HG03575 (cell line): ENCODE data around the gene PRPH2.
"Not testable (repeated sequence)": the region's sequence is repeated elsewhere in the genome, so short reads cannot be mapped to it uniquely, and the experiment has no call there.

Source experiments
- ATAC-seq: cut with Tn5 transposase; IDR thresholded peaks from one replicate; pipeline ENCODE4 v1.9.1; 2021; ENCODE audit not compliant: unreplicated experiment, insufficient number of reproducible peaks, low FRiP score; ENCODE audit errors: extremely low read depth

PRPH2 gene

DNA sequence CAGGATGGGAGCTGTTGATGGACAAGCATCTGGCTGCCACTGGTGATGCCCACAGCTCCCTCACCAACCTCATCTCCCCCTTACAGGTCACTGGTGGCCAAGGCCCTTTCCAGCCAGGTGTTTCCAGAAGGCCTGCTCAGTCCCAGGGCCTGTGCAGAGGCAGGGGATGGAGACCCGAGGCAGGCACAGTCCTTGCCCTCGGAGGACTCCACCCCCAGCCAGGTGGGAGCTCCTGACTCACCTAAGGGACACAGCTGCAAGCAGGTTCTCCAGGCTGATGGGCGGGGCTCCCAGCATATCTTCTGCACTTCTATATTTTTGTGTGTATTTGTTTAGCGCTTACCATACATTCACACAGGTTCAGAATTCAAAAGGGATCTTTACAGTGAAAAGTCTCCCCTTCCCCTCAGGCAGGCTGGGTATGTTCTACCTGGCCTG, 17.4 kb downstream of the PRPH2 start:
- ATAC-seq, result no peak

DNA sequence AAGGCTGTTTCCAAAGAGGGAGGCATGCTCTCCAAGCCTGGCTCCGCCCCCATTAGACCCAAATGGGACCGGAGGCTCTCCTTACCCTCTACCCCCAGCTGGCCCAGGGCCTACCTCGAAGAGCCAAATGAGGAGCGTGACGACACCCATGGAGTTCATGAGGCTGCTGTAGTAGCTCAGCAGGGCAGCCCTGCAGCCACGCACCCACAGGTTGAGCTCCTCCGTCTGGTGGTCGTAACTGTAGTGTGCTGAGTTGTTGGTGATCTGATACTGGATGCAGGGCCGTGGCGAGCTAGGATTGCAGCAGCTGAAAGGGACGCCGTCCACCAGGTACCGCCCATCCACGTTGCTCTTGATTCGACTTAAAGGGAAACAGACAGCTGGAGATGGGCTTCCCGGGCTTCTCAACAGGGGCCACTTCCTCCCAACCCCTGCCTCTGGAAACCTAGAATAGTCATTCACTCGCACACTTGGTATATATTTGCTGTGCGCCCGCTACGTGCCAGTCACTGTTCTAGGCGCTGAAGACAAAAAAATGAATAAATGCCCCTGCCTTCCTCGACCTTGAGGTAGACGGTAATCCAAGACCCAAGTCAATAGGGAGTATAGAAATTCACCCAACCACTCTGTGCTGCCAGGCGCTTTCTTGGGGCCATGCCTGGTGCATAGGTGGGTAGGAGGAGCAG, 18.0 kb downstream of the PRPH2 start:
- no peak for ATAC-seq

- not testable (repeated sequence) for ATAC-seq
These were observed 19.6 kb downstream of the PRPH2 start for GRCh38 chr6:42702786-42703185.

- no peak for ATAC-seq
These were observed 20.2 kb downstream of the PRPH2 start for GRCh38 chr6:42702200-42702599.

- ATAC-seq, result no peak
These were observed 24.2 kb downstream of the PRPH2 start for GRCh38 chr6:42698217-42698616.

DNA sequence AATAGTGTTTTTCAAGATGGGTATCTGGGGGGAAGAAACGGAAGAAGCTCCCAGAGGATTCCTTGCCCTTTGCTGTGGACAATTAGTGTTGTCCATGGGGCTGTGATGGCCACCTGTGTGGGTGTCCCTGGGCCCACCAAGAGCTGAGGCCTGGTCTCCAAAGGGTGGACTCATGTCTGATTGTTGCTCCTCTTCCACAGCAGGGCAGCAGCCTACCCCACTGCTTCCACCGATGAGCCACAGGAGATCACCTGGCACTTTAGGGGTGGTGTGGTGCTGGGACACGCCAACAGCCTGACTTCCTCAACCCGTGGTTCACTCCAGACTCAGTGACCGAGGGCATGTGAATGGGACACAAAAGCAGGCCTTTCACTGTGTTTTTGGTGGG, 25.1 kb downstream of the PRPH2 start:
- no peak for ATAC-seq

DNA sequence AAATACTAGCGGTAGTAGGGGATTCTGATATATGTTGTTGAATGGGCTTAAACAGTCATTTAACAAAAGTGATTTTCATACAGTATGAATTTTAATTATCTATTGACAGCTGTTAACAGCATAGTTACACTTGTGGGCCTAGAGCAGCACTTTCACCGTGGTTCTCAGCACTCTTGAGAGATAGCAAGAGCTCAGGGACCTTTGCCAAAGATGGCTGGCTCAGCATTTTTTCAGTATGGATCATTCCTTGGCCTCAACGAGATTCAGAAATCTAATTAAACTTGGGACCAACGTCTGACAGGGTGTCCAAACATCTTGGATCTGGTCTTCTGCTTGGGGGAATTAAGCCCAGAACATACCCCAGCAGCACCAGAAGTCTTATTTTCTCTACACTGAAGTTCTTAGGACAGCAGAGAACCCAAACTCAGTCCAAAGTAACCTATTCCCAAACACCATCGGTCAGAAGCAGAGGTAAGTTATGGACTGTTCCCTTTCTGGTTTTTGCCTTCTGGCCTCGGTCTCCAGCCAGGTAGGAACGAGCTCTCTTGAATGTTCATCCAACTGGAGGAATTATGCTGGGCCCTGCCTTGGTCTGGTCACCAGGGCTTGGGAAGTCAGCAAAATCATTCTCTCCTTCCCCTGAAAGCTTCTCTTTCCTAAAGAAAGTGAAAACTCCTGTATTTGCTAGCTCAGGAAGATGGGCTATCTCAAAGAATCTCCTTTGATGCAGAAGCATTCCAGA, 25.7 kb downstream of the PRPH2 start:
- no peak for ATAC-seq

- ATAC-seq, result no peak
These were observed 27.8 kb downstream of the PRPH2 start for GRCh38 chr6:42694586-42694985.

GRCh38 chr6:42693725-42694323, 28.6 kb downstream of the PRPH2 start:
- ATAC-seq, result no peak

DNA sequence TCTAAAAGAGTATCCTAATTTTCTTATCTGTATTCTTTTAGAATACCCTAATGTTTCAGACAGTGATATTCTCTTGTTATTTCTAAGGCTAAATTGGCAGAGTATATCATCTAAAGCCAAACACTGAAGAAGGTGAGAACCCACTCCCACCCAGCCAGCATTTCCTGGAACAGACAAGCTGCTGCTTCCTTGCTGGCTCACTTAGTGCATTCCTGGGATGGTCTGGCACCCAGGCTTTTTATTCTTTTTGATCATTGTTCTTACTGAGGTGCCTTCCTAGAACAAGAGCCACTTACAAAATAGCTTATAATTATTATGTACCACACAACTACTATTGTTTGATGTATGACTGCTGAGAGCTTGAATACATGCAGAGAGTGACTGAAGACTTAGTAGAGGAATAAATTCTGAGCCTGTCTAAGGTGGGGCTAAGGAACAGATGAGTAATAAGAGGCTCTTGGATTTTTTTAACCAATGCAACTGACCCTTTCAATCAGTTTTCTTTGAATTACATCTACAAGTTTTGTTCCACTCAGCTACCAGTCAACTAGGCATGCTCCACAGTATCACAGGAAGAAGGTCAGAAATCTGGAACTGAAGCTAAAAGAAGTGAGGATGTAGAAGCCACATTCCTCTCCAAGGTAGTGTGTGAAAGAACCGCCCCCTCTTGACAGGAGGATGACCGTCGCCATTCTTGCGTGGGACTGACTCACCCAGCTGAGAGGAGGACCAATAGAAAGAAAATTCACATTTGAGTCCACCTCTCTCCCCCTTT, 30.1 kb downstream of the PRPH2 start:
- ATAC-seq, result no peak

DNA sequence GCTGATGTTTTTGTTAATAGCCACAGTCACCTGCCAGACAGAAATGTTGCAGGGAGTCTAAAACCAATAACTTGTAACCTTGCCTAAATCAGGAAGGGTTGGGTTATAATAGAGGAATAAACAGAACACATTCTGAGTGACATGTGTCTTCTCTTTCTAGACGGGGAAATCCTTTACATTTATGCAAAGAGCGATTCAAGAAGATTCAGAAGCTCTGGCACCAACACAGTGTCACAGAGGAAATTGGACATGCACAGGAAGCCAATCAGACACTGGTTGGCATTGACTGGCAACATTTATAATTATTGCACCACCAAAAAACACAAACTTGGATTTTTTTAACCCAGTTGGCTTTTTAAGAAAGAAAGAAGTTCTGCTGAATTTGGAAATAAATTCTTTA, 31.5 kb downstream of the PRPH2 start:
- no peak for ATAC-seq

- ATAC-seq, result no peak
These were observed 32.2 kb downstream of the PRPH2 start for GRCh38 chr6:42690151-42690702.

DNA sequence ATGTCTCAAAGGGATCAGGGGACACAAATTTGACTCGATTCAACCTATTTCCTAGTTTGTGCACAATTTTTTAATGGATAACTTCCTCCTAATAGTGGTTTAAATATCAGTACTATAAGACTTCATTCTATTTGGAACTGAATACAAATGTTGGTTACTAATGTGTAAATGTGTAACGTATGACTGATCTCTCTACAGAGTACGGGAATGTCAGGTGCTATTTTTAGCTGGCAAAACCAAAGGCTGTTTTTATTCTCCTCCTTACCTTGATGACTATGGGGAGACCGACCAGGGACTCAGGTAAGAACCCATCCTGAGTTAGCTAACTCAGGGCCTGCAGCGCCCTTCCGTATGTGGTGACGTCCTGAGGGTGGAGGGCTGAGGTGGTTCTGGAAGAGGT, 33.0 kb downstream of the PRPH2 start:
- ATAC-seq, result no peak

DNA sequence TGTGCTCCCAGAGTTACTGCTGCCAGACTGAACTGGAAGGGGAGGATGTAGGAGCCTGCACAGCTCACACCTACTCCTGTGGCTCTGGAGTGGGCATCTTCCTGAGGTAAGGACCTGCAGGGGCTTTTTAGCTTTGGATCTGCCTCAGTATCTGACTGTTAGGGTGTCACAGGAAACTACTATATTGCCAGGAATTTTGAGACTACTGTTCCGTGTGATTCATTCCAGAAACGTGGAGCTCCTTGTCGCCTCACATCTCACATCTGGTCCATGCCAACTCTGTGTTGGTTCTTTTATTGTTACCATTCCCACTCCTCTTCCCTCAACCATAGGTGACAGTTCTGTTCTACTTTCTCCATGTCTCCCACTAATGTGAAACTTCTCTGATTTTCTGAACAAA, 34.1 kb downstream of the PRPH2 start:
- ATAC-seq, result no peak

DNA sequence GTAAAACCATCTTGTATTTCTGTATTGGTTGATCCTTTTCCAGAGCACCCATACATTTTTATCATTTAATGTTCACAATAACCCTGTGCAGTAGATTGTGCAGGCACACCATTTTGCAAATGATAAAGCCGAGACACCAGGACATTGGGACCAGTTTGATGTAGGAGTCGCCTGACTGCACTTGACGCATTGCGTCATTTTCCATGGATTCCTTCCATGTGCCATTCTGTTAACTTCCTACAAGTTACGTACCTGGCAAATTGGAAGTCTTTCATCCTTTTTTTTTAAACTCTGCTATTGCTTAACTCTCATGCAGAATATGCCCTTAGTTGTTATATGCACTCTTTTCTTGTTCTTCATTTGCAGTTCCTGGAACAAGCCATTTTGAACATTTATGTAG, 43.0 kb downstream of the PRPH2 start:
- ATAC-seq, result no peak

- ATAC-seq, result no peak
These were observed 47.6 kb downstream of the PRPH2 start for GRCh38 chr6:42674780-42675179.

DNA sequence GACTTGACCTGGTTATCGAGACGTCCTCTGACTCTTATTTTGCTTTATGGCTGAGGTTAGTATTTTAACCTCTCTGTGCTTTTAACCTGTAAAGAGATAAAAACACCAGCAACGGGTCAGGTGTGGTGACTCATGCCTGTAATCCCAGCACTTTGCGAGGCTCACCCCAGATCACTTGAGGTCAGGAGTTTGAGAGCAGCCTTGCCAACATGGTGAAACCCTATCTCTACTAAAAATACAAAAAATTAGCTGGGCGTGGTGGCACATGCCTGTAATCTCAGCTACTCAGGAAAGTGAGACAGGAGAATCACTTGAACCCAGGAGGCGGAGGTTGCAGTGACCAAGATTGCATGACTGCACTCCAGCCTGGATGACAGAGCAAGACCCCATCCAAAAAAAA, 48.0 kb downstream of the PRPH2 start:
- not testable (repeated sequence) for ATAC-seq

DNA sequence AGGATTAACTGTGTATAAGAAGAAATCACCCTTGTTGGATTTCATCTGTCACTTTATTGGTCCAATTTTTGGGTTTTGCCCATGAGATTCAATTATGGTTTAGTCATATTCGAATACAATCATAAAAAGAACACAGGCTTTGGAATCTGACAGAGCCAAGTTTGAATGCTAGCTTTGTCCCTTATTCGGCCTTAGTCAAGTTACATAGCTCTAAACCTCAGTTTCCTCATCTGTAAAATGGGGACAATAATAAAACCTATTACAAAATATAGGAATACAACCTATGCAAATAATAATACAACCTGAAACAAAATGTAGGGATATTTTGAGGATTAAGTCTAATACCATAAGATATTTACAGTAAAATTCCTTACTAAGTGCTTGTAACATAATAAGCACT, 57.7 kb downstream of the PRPH2 start:
- no peak for ATAC-seq

DNA sequence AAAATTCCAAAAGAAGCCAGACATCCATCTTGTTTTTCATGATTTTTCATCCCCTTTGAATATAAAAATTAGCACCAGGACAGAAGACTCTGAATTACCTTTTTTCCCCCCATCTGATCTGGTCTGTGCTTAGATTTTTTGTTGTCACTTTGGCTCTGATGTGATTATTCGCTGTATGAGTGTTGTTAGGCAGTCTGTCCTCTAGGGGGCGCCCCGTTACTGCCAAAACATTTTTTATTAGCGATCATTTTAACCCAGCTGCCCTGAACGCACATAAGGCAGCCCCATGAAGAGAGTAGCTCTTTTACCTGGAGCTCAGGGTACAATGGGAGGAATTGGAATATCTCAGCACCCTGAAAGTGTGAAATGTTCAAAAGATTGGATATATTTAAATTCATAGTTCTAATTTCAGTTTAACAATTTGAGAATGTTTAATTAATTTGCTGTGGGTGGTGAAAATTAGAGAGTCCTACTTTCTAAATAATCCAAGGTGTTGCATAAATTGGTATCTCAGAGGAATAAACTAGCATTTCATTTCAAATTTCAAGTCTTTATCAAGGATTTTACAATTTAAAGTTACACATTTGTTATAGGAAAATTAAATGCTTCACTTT, 60.8 kb downstream of the PRPH2 start:
- no peak for ATAC-seq
